Stimulated activated CD8-positive, alpha-beta memory T cell treated with anti-CD3 and anti-CD28 coated beads, Interleukin-4, amount 100 ng/mL, for 4 hours (primary cell): ENCODE data around the gene COLEC12.

Experiments used
- DNase-seq, 2 donors: peaks; one replicate each; pipeline ENCODE4 v3.0.0-alpha.2; 2020; ENCODE audit warnings: low read depth in 2 of 2, low spot score in 1 of 2

Gene COLEC12

GRCh38 chr18:475202-476031 lies 25.1 kb downstream of the COLEC12 start:
- DNase-seq, result no peak

- DNase-seq, result no peak
Measured at GRCh38 chr18:474416-474815, 26.1 kb downstream of the COLEC12 start.

GRCh38 chr18:473802-474201 lies 26.7 kb downstream of the COLEC12 start:
- DNase-seq, result no peak

GRCh38 chr18:471716-472115 lies 28.8 kb downstream of the COLEC12 start:
- DNase-seq, result no peak

- DNase-seq, result no peak
Measured at GRCh38 chr18:470661-471501, 29.6 kb downstream of the COLEC12 start.

GRCh38 chr18:468955-469790 lies 31.3 kb downstream of the COLEC12 start:
- no peak for DNase-seq

GRCh38 chr18:463827-464541 lies 36.5 kb downstream of the COLEC12 start:
- DNase-seq, result no peak

GRCh38 chr18:463403-463802 lies 37.1 kb downstream of the COLEC12 start:
- no peak for DNase-seq

- DNase-seq, result no peak
Measured at GRCh38 chr18:461762-462161, 38.7 kb downstream of the COLEC12 start.

GRCh38 chr18:460791-461190 lies 39.7 kb downstream of the COLEC12 start:
- DNase-seq, result no peak

GRCh38 chr18:459814-460593 lies 40.5 kb downstream of the COLEC12 start:
- DNase-seq, result no peak

- DNase-seq, result no peak
Measured at GRCh38 chr18:457521-458412, 42.7 kb downstream of the COLEC12 start.

- DNase-seq, result no peak
Measured at GRCh38 chr18:457140-457519, 43.4 kb downstream of the COLEC12 start.

GRCh38 chr18:456361-457139 lies 44.0 kb downstream of the COLEC12 start:
- DNase-seq, result no peak

- no peak for DNase-seq
Measured at GRCh38 chr18:453400-453799, 47.1 kb downstream of the COLEC12 start.

- no peak for DNase-seq
Measured at GRCh38 chr18:452816-453215, 47.7 kb downstream of the COLEC12 start.

GRCh38 chr18:449374-449773 lies 51.1 kb downstream of the COLEC12 start:
- no peak for DNase-seq

GRCh38 chr18:448116-448790 lies 52.2 kb downstream of the COLEC12 start:
- DNase-seq, result no peak
